Naive B cell (primary cell): ENCODE results near the gene CTPS2. TPM values are rescaled to one million over a fixed set of nuclear protein-coding genes. Genes with fewer than 3 reads are reported as not detected.
"Not testable (repeated sequence)": the region's sequence is repeated elsewhere in the genome, so short reads cannot be mapped to it uniquely, and the experiment has no call there.

Experiments
- ATAC-seq, 2 donors: fragments of 150-1000 bp; cut with Tn5 transposase; 2 replicates each; pipeline ENCODE4 v1.10.0; 2021; ENCODE audit warnings: low read depth in 2 of 2, mild to moderate bottlenecking in 2 of 2, moderate library complexity in 2 of 2
- DNase-seq: peaks from one replicate; pipeline ENCODE4 v3.0.0; 2022
- H3K27ac Mint-ChIP-seq, 6 donors: one replicate each; pipeline ENCODE4 v1.8.0; 2020 to 2022; ENCODE audit warnings: mild to moderate bottlenecking in 6 of 6, mixed read lengths in 6 of 6, moderate library complexity in 5 of 6, inconsistent platforms in 2 of 6
- H3K27me3 Mint-ChIP-seq, 3 donors: one replicate each; pipeline ENCODE4 v1.8.0; 2021 to 2022; ENCODE audit warnings: mixed read lengths in 3 of 3, mild to moderate bottlenecking in 1 of 3
- H3K36me3 Mint-ChIP-seq, 2 donors: one replicate each; pipeline ENCODE4 v1.8.0; 2020 to 2022; ENCODE audit warnings: mixed read lengths in 2 of 2, inconsistent platforms in 1 of 2, mild to moderate bottlenecking in 1 of 2
- H3K4me1 Mint-ChIP-seq, 3 donors: one replicate each; pipeline ENCODE4 v1.8.0; 2020 to 2022; ENCODE audit warnings: mixed read lengths in 3 of 3, inconsistent platforms in 1 of 3, mild to moderate bottlenecking in 1 of 3, moderate library complexity in 1 of 3
- H3K4me3 Mint-ChIP-seq, 8 donors: one replicate each; pipeline ENCODE4 v1.8.0; 2020 to 2022; ENCODE audit warnings: mild to moderate bottlenecking in 8 of 8, mixed read lengths in 8 of 8, moderate library complexity in 8 of 8, inconsistent platforms in 2 of 8
- H3K9me3 Mint-ChIP-seq, 7 donors: one replicate each; pipeline ENCODE4 v1.8.0; 2020 to 2022; ENCODE audit warnings: mixed read lengths in 7 of 7, mild to moderate bottlenecking in 5 of 7, inconsistent platforms in 2 of 7, moderate library complexity in 1 of 7
- polyA plus RNA-seq, 6 donors: library from polyadenylated mRNA; unstranded; fragments of 300-500 nt; fragmentation: Illumina TruSeq; gene quantifications; one replicate each; pipeline ENCODE4 v1.2.3, GENCODE V29; 2021; ENCODE audit warnings: low read depth in 6 of 6

Gene CTPS2
- polyA plus RNA-seq, 6 donors from 2014 or later = 3.2 to 6.0 (median 4.7) TPM

GRCh38 chrX:16635596-16635995 lies 76.9 kb downstream of the CTPS2 start:
- Mint-ChIP-seq H3K27me3 (no peaks in the 10 kb centered on the region), H3K9me3 (no peaks in the 10 kb centered on the region), H3K4me3 (no peak overlapping the region), H3K4me1 (no peaks in the 10 kb centered on the region), H3K36me3 (peaks cover 0 to 4% of the 10 kb centered on the region in 2 donors), H3K27ac (no peak overlapping the region)
- no peak for ATAC-seq
- no peak for DNase-seq

GRCh38 chrX:16635040-16635439 lies 77.4 kb downstream of the CTPS2 start:
- DNase-seq (no peak), ATAC-seq (no peak)
- no peak overlapping the region for H3K27ac Mint-ChIP-seq
- H3K27me3 Mint-ChIP-seq = no peaks in the 10 kb centered on the region
- H3K4me3 Mint-ChIP-seq = no peak overlapping the region
- no peaks in the 10 kb centered on the region for H3K4me1 Mint-ChIP-seq
- no peaks in the 10 kb centered on the region for H3K9me3 Mint-ChIP-seq
- H3K36me3 Mint-ChIP-seq = no peaks in the 10 kb centered on the region

- H3K4me1 Mint-ChIP-seq = no peaks in the 10 kb centered on the region
- H3K36me3 Mint-ChIP-seq = peaks cover 0 to 5% of the 10 kb centered on the region in 2 donors
- no peaks in the 10 kb centered on the region for H3K27me3 Mint-ChIP-seq
- no peak overlapping the region for H3K27ac Mint-ChIP-seq
- no peak overlapping the region for H3K4me3 Mint-ChIP-seq
- no peak for ATAC-seq
- no peak for DNase-seq
- H3K9me3 Mint-ChIP-seq = no peaks in the 10 kb centered on the region
These were observed 78.7 kb downstream of the CTPS2 start for GRCh38 chrX:16633754-16634153.

- H3K9me3 Mint-ChIP-seq = peaks cover 0 to 4% (median 0%) of the 10 kb centered on the region in 7 donors
- H3K36me3 Mint-ChIP-seq = peaks cover 0 to 12% of the 10 kb centered on the region in 2 donors
- DNase-seq (no peak), ATAC-seq (no peak)
- H3K4me1 Mint-ChIP-seq = no peaks in the 10 kb centered on the region
- no peak overlapping the region for H3K4me3 Mint-ChIP-seq
- no peak overlapping the region for H3K27ac Mint-ChIP-seq
- no peaks in the 10 kb centered on the region for H3K27me3 Mint-ChIP-seq
These were observed 82.6 kb downstream of the CTPS2 start for GRCh38 chrX:16629909-16630308.

- H3K9me3 Mint-ChIP-seq = peaks cover 0 to 4% (median 0%) of the 10 kb centered on the region in 7 donors
- no peak for ATAC-seq
- H3K4me3 Mint-ChIP-seq = no peak overlapping the region
- peaks cover 0 to 13% of the 10 kb centered on the region in 2 donors for H3K36me3 Mint-ChIP-seq
- DNase-seq = no peak
- H3K4me1 Mint-ChIP-seq = no peaks in the 10 kb centered on the region
- no peaks in the 10 kb centered on the region for H3K27me3 Mint-ChIP-seq
- no peak overlapping the region for H3K27ac Mint-ChIP-seq
These were observed 83.4 kb downstream of the CTPS2 start for GRCh38 chrX:16628946-16629595.

- H3K27me3 Mint-ChIP-seq, H3K27ac Mint-ChIP-seq, ATAC-seq, H3K4me3 Mint-ChIP-seq, H3K9me3 Mint-ChIP-seq, DNase-seq, H3K4me1 Mint-ChIP-seq: not testable (repeated sequence)
- peaks cover 0 to 13% of the 10 kb centered on the region in 2 donors for H3K36me3 Mint-ChIP-seq
These were observed 84.0 kb downstream of the CTPS2 start for GRCh38 chrX:16628511-16628910.

GRCh38 chrX:16619024-16619423 lies 93.4 kb downstream of the CTPS2 start:
- Mint-ChIP-seq H3K27ac (no peak overlapping the region), H3K36me3 (peaks cover 4 to 14% of the 10 kb centered on the region in 2 donors), H3K4me1 (no peaks in the 10 kb centered on the region), H3K27me3 (no peaks in the 10 kb centered on the region), H3K4me3 (no peak overlapping the region), H3K9me3 (peaks cover 0 to 6% (median 1%) of the 10 kb centered on the region in 7 donors)
- ATAC-seq (no peak), DNase-seq (no peak)

GRCh38 chrX:16618422-16618821 lies 94.0 kb downstream of the CTPS2 start:
- Mint-ChIP-seq H3K4me3 (no peak overlapping the region), H3K27me3 (no peaks in the 10 kb centered on the region), H3K4me1 (no peaks in the 10 kb centered on the region), H3K9me3 (peaks cover 0 to 6% (median 1%) of the 10 kb centered on the region in 7 donors), H3K36me3 (peaks cover 8 to 15% of the 10 kb centered on the region in 2 donors), H3K27ac (no peak overlapping the region)
- no peak for ATAC-seq
- no peak for DNase-seq

GRCh38 chrX:16617382-16617781 lies 95.1 kb downstream of the CTPS2 start:
- Mint-ChIP-seq H3K4me1 (no peaks in the 10 kb centered on the region), H3K27me3 (no peaks in the 10 kb centered on the region), H3K27ac (peak overlapping the region in 1 of 6 donors; percentile 8), H3K4me3 (no peak overlapping the region), H3K9me3 (peaks cover 0 to 11% (median 1%) of the 10 kb centered on the region in 7 donors), H3K36me3 (peaks cover 13 to 22% of the 10 kb centered on the region in 2 donors)
- ATAC-seq (no peak), DNase-seq (no peak)

GRCh38 chrX:16612257-16612897 lies 100.1 kb downstream of the CTPS2 start:
- H3K36me3 Mint-ChIP-seq = peaks cover 8 to 13% of the 10 kb centered on the region in 2 donors
- peak overlapping the region in 1 of 6 donors; percentile 9 for H3K27ac Mint-ChIP-seq
- no peaks in the 10 kb centered on the region for H3K4me1 Mint-ChIP-seq
- DNase-seq = no peak
- H3K4me3 Mint-ChIP-seq = no peak overlapping the region
- no peaks in the 10 kb centered on the region for H3K27me3 Mint-ChIP-seq
- H3K9me3 Mint-ChIP-seq = peaks cover 0 to 5% (median 1%) of the 10 kb centered on the region in 7 donors
- no peak for ATAC-seq

- not testable (repeated sequence) for DNase-seq, H3K27me3 Mint-ChIP-seq, H3K9me3 Mint-ChIP-seq, H3K36me3 Mint-ChIP-seq, H3K4me1 Mint-ChIP-seq, H3K4me3 Mint-ChIP-seq, ATAC-seq
- peak overlapping the region in 1 of 6 donors; percentile 21 for H3K27ac Mint-ChIP-seq
These were observed 101.8 kb downstream of the CTPS2 start for GRCh38 chrX:16610654-16611053.

- Mint-ChIP-seq H3K27ac (no peak overlapping the region), H3K27me3 (no peaks in the 10 kb centered on the region), H3K9me3 (peaks cover 0 to 5% (median 1%) of the 10 kb centered on the region in 7 donors), H3K4me1 (no peaks in the 10 kb centered on the region), H3K4me3 (no peak overlapping the region), H3K36me3 (peaks cover 8% of the 10 kb centered on the region in 2 donors)
- DNase-seq (no peak), ATAC-seq (no peak)
These were observed 102.3 kb downstream of the CTPS2 start for GRCh38 chrX:16610121-16610621.

GRCh38 chrX:16606142-16606720 lies 106.2 kb downstream of the CTPS2 start:
- Mint-ChIP-seq H3K4me3 (no peak overlapping the region), H3K27ac (no peak overlapping the region), H3K4me1 (peaks cover 0 to 6% (median 0%) of the 10 kb centered on the region in 3 donors), H3K9me3 (peaks cover 0 to 4% (median 0%) of the 10 kb centered on the region in 7 donors), H3K36me3 (no peaks in the 10 kb centered on the region), H3K27me3 (no peaks in the 10 kb centered on the region)
- no peak for ATAC-seq
- no peak for DNase-seq

GRCh38 chrX:16604337-16604736 lies 108.1 kb downstream of the CTPS2 start:
- ATAC-seq (no peak), DNase-seq (no peak)
- Mint-ChIP-seq H3K27me3 (no peaks in the 10 kb centered on the region), H3K4me1 (peaks cover 0 to 6% (median 0%) of the 10 kb centered on the region in 3 donors), H3K9me3 (no peaks in the 10 kb centered on the region), H3K4me3 (no peak overlapping the region), H3K27ac (peak overlapping the region in 3 of 6 donors; percentile 3 to 34 (median 30)), H3K36me3 (no peaks in the 10 kb centered on the region)
